Measurements from ENCODE around the gene SPSB1.

SPSB1 gene

DNA sequence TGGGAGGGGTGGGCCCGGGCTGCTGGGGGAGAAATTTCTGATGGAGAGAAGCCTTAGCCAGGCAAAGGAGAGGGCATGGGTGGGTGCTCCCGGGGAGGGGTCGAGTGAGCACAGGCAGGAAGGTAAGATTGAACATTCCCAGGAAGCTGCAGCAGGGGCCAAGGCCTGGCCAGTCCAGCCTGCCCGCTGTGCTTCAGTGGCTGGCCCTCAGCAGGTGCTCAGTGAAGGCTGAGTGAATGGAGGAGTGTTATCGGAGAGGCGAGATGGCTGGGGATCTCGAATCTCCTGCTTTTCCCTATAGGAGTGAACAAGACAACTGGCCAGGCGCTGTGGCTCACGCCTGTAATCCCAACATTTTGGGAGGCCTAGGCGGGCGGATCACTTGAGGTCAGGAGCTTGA, 20.9 kb downstream of the SPSB1 start:
- Mint-ChIP-seq H3K36me3 (no peaks in the 10 kb centered on the region), H3K4me1 (ENCODE audit: low read depth) (peaks cover 32% of the 10 kb centered on the region), H3K9me3 (ENCODE audit: low read depth) (no peaks in the 10 kb centered on the region), H3K27ac (no peak overlapping the region), H3K27me3 (no peaks in the 10 kb centered on the region), H3K4me3 (no peak overlapping the region)

DNA sequence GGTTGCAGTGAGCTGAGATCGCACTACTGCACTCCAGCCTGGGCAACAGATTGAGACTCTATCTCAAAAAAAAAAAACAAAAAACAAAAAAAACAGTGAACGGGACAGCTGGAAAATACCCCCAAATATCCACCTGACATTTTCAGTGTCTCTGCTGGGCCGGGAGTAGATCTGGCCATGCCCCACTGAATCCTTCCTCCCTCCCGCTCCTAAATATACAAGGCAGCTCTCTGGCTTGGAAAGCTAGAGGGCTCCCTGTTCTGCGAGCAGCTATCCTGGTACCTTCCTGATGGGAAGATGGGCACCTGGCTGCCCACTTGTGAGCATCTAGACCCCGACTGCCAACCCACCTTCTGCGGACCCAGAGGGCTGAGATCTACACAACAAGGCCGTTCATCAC, 21.4 kb downstream of the SPSB1 start:
- Mint-ChIP-seq H3K4me3 (no peak overlapping the region), H3K9me3 (ENCODE audit: low read depth) (no peaks in the 10 kb centered on the region), H3K27ac (no peak overlapping the region), H3K27me3 (no peaks in the 10 kb centered on the region), H3K36me3 (no peaks in the 10 kb centered on the region), H3K4me1 (ENCODE audit: low read depth) (peaks cover 32% of the 10 kb centered on the region)

GRCh38 chr1:9314711-9315379, 22.2 kb downstream of the SPSB1 start:
- H3K27me3 Mint-ChIP-seq: no peaks in the 10 kb centered on the region
- H3K36me3 Mint-ChIP-seq: no peaks in the 10 kb centered on the region
- H3K4me1 Mint-ChIP-seq (ENCODE audit: low read depth): peaks cover 32% of the 10 kb centered on the region
- no peak overlapping the region for H3K4me3 Mint-ChIP-seq
- H3K27ac Mint-ChIP-seq: no peak overlapping the region
- no peaks in the 10 kb centered on the region for H3K9me3 Mint-ChIP-seq (ENCODE audit: low read depth)

DNA sequence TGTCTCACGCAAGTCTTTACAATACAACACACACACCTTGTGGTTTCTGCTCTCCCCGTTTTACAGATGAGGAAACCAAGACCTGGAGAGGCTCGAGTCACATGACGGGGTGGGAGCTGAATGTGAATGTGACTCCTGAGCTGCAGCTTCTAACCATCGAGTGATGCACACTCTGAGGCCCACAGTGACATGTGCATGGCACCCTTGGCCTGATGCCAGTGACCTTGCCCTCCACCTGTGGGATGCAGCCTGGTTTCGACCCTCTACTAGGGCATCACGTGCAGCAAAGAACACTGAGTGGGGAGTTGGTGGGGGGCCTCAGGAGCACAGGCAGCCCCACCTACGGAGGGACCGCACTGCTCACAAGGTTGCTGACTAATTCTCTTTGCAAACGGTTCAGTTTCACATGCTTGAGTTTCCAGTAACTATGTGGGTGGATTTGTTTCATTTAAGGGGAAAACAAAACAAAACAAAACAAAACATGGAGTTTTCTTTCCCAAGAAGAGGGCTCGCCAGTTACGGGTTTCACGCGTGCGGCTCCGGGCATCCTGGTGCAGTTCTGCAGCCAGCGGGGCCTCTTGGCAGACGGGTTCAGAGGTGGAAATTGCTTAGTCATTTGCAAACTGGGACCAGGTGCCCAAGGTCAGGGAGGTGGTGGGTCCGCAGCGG, 22.9 kb downstream of the SPSB1 start:
- Mint-ChIP-seq H3K36me3 (no peaks in the 10 kb centered on the region), H3K4me1 (ENCODE audit: low read depth) (peaks cover 32% of the 10 kb centered on the region), H3K4me3 (peak overlapping the region; percentile 34), H3K9me3 (ENCODE audit: low read depth) (no peaks in the 10 kb centered on the region), H3K27me3 (no peaks in the 10 kb centered on the region), H3K27ac (peak overlapping the region; percentile 90)

GRCh38 chr1:9316080-9316444, 23.4 kb downstream of the SPSB1 start:
- H3K27me3 Mint-ChIP-seq: no peaks in the 10 kb centered on the region
- no peak overlapping the region for H3K4me3 Mint-ChIP-seq
- no peaks in the 10 kb centered on the region for H3K9me3 Mint-ChIP-seq (ENCODE audit: low read depth)
- H3K4me1 Mint-ChIP-seq (ENCODE audit: low read depth): peaks cover 32% of the 10 kb centered on the region
- H3K27ac Mint-ChIP-seq: peak overlapping the region; percentile 90
- no peaks in the 10 kb centered on the region for H3K36me3 Mint-ChIP-seq

DNA sequence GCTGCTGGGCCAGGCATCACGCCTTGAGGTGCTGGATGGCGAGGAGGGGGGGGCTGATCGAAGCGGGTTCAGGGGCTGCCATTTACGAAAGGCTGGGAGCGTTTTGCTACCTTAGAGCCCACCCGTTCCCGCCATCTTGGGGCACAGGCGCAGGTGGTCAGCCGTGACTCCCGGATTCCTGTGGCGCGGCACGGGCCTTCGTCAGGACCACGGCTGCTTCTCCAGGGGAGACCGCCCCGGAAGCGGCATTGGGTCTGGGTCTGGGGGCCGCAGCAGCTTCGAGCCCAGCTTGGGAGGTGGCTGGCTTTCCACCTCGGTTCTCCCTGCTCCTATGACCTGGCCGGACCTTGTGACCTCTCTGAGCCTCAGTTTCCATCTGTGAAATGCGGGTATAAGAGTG, 23.8 kb downstream of the SPSB1 start:
- no peaks in the 10 kb centered on the region for H3K9me3 Mint-ChIP-seq (ENCODE audit: low read depth)
- no peaks in the 10 kb centered on the region for H3K36me3 Mint-ChIP-seq
- no peak overlapping the region for H3K27ac Mint-ChIP-seq
- no peaks in the 10 kb centered on the region for H3K27me3 Mint-ChIP-seq
- H3K4me3 Mint-ChIP-seq: no peak overlapping the region
- peaks cover 32% of the 10 kb centered on the region for H3K4me1 Mint-ChIP-seq (ENCODE audit: low read depth)

- Mint-ChIP-seq H3K4me1 (ENCODE audit: low read depth) (peaks cover 32% of the 10 kb centered on the region), H3K4me3 (peak overlapping the region; percentile 30), H3K27me3 (no peaks in the 10 kb centered on the region), H3K36me3 (no peaks in the 10 kb centered on the region), H3K9me3 (ENCODE audit: low read depth) (no peaks in the 10 kb centered on the region), H3K27ac (no peak overlapping the region)
Measured at GRCh38 chr1:9317072-9317471, 24.4 kb downstream of the SPSB1 start.

DNA sequence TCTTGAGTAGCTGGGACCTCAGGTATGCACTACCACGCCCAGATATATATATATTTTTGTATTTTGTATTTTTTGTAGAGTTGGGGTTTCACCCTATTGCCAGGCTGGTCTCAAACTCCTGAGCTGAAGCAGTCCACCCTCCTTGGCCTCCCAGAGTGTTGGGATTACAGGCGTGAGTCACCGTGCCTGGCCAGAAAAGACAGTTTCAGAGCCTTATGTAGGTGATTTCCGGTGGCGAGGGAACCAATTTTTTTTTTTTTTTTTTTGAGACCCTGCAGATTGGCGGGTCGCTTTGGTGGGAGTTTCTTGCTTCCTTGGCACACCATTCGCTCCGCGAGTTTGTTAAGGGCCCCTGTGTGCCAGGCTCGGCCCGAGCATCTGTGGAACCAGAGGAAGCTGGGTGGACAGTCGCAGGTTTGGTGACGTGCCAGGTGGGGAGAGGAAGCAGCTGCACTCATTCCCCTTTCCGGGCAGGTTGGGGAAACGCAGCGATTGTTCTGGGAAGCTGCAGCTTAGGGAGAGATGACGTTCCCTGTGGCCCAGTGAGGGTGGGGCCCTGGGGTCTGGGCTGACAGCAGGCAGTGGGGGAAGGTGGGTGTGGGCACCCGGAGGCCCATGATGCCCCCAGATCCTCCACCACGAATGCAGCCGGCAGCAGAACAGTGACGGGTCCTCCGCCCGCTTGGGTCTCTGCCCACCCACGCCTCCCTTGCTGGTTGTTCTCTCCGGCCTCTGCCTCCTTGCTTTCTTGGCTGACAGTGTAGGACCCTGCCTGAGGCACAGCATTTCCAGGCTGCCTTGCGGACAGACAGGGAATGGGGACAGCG, 25.1 kb downstream of the SPSB1 start:
- no peaks in the 10 kb centered on the region for H3K9me3 Mint-ChIP-seq (ENCODE audit: low read depth)
- no peaks in the 10 kb centered on the region for H3K27me3 Mint-ChIP-seq
- H3K27ac Mint-ChIP-seq: no peak overlapping the region
- H3K36me3 Mint-ChIP-seq: no peaks in the 10 kb centered on the region
- H3K4me3 Mint-ChIP-seq: peak overlapping the region; percentile 61
- peaks cover 32% of the 10 kb centered on the region for H3K4me1 Mint-ChIP-seq (ENCODE audit: low read depth)

DNA sequence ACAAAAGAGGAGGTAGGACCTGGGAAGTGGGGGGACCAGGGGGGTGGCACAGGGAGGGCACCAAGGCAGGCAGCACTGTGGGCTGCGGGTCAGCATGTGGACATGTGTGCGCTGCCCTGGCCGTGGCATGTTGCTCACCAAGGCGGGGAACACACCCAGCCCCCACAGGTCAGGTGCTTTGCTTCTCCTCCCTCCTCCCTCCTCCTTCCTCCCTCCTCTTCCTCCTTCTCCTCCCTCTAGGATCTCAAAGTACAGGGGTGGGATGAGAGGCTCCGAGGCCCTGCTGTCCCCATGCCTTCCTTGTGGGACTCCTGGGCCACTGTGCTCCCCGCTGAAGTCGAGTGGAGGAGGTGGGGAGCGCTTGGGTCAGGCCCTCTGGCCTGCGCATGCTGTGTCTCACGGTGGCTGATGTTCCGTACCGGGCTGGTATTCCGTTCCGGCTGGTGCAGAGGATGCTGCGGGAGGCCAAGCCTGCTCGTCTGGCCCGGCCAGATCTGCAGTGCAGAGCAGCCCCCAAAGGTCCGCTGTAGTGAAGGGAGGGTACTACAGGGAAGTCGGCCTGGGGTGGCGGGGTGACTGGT, 26.6 kb downstream of the SPSB1 start:
- no peaks in the 10 kb centered on the region for H3K36me3 Mint-ChIP-seq
- peaks cover 31% of the 10 kb centered on the region for H3K4me1 Mint-ChIP-seq (ENCODE audit: low read depth)
- H3K9me3 Mint-ChIP-seq (ENCODE audit: low read depth): no peaks in the 10 kb centered on the region
- no peak overlapping the region for H3K27ac Mint-ChIP-seq
- no peak overlapping the region for H3K4me3 Mint-ChIP-seq
- no peaks in the 10 kb centered on the region for H3K27me3 Mint-ChIP-seq

DNA sequence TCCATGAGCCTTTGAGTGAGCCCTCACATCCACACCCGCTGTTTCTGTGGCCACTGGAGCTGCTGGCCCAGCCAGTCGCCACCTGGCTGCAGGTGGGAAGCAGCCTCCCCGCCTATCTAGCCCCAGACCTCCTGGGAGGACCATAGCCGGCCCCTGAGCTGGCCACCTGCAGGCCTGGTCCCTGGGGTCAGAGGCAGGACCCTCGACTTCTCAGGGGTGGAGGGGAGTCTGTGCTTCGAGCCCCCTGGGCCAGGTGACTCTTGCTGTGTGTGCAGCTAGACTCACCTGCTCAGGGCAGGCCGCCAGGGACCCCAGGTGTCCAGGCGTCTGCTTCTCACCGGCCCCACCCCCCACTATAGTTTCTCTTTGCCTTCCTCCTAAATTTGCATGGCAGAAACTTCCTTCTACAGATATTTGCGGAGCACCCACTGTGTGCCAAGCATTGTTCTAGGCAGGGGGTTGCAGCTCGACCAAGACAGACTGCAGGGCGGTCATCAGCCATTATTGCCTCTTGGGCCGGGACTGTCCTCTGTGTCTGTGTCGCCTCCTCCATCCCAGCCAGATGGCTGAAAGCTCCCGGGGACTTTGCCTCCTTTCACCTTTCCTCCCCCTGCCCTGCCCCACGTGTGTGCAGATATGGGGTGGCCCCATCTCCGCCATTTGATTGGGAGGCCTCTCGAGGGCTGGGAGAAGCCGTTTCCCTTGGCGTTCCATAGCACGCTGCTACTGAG, 27.3 kb downstream of the SPSB1 start:
- H3K4me1 Mint-ChIP-seq (ENCODE audit: low read depth): peaks cover 26% of the 10 kb centered on the region
- H3K36me3 Mint-ChIP-seq: no peaks in the 10 kb centered on the region
- H3K27ac Mint-ChIP-seq: no peak overlapping the region
- H3K4me3 Mint-ChIP-seq: no peak overlapping the region
- H3K27me3 Mint-ChIP-seq: no peaks in the 10 kb centered on the region
- H3K9me3 Mint-ChIP-seq (ENCODE audit: low read depth): no peaks in the 10 kb centered on the region

GRCh38 chr1:9320520-9321479, 28.1 kb downstream of the SPSB1 start:
- Mint-ChIP-seq H3K27me3 (no peaks in the 10 kb centered on the region), H3K27ac (no peak overlapping the region), H3K4me1 (ENCODE audit: low read depth) (peaks cover 18% of the 10 kb centered on the region)

GRCh38 chr1:9321480-9321849, 28.8 kb downstream of the SPSB1 start:
- H3K27me3 Mint-ChIP-seq: no peaks in the 10 kb centered on the region
- peaks cover 14% of the 10 kb centered on the region for H3K4me1 Mint-ChIP-seq (ENCODE audit: low read depth)
- no peak overlapping the region for H3K27ac Mint-ChIP-seq
- no peak overlapping the region for H3K4me3 Mint-ChIP-seq
- H3K36me3 Mint-ChIP-seq: no peaks in the 10 kb centered on the region
- no peaks in the 10 kb centered on the region for H3K9me3 Mint-ChIP-seq (ENCODE audit: low read depth)

More at GRCh38 chr1:9320520-9321479, 28.1 kb downstream of the SPSB1 start:
- Mint-ChIP-seq H3K9me3 (ENCODE audit: low read depth) (no peaks in the 10 kb centered on the region), H3K36me3 (no peaks in the 10 kb centered on the region), H3K4me3 (no peak overlapping the region)

DNA sequence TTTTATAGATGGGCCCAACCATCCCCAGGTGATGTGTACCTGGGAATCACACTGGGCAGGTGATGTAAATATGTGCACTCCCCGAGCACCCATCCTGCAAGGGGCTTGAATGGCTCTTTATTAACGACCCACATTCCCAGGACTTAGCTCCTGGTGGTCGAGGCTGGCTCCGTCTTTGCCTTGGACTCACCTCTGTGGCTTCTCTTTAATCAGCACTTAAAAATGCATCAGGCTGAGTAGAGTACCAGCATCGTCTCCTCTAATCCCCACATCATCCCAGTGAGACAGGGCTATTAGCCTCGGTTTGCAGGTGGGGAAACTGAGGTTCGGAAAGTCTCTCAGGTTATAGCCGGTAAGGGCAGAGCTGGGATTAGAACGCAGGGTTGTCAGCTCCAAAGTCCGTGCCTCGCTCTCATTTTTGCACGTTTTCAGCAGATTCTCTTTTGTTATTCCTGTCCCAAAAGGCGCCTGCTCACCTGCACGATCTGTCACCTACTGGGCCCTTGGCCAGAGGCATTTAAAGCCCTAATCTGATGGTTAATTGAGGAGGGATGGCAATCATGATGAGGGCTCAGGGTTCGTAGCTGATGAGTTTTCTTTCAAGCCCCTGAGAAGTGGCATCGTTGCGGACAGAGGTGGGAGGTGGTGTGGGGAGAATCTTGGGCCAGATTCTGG, 29.4 kb downstream of the SPSB1 start:
- no peaks in the 10 kb centered on the region for H3K36me3 Mint-ChIP-seq
- H3K4me3 Mint-ChIP-seq: no peak overlapping the region
- no peaks in the 10 kb centered on the region for H3K27me3 Mint-ChIP-seq
- H3K4me1 Mint-ChIP-seq (ENCODE audit: low read depth): peaks cover 11% of the 10 kb centered on the region
- H3K27ac Mint-ChIP-seq: no peak overlapping the region
- no peaks in the 10 kb centered on the region for H3K9me3 Mint-ChIP-seq (ENCODE audit: low read depth)
